Kasumi-1 (cell line): ENCODE data around the gene TRPV3.

Experiments used
- DNase-seq, 2 experiments: peaks; one replicate each; lab custom pipeline; 2025; lab: John Stamatoyannopoulos, UW

Gene TRPV3

DNA sequence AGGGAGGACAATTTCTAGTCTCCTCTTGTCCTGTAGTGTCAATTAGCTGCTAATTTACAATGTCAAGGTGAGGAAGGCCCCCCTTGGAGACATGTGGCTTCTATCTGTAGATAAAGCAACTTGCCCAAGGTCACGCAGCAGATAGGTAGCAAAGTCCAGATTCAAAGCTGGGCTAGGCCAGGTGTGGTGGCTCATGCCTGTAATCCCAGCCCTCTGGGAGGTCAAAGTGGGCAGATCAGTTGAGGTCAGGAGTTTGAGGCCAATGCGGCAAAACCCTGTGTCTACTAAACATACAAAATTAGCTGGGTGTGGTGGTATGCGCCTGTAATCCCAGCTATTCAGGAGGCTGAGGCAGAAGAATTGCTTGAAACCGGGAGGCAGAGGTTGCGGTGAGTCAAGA lies 11.1 kb downstream of the TRPV3 start:
- DNase-seq: no peak

DNA sequence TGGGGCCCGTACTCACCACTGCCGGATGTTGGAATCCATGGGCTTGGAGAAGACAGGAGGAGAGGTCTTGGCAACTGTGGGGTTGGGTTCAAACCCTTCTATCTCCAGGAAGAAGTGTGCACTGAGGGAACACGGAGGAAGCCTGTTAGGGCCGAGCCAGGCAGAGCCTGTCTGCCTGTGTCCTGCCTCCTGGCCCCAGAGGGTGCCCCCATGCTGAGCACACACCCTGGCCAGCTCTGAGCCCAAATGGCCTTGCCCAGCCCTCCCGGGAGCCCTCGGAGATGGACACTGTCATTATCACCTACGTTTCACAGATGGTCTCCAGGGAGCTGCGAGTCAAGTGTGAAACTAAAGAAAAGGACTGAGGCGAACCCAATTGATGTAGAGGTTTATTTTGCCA lies 12.5 kb downstream of the TRPV3 start:
- no peak for DNase-seq

DNA sequence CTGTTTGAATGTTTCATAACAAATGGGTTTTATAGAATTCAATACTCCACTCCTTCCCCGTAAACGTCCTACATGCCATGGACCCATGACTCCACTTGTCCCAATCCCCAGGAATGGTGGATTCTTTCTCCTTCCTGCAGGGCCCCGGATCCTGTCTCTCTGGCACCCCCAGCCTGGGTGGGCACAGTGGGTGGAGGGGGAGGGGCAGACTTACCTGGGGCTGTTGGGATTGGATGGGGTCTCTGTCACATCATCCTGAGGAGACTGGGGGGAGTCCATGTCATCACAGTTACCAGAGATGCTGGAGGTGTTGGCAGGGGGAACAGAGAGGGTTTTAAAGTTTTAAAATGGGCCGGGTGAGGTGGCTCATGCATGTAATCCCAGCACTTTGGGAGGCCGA lies 13.2 kb downstream of the TRPV3 start:
- no peak for DNase-seq

DNA sequence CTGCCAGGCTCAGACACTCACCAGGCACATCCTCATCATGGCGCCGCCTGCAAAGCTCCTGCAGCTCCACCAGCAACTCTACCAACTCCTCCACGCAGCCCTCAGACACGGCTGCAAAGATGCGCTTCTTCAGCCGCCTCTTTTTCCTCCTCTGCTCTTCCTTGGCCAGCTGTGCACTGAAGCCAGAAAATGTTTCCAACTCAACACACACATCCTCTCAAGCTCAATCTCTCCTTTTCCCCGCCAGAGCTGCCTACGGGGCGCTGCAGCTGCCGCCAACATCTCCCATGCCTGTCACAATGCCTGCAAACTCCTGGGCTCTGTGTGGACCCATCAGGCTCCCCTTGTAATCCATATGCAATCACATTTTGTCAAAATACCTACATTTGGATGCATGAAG lies 14.2 kb downstream of the TRPV3 start:
- DNase-seq: no peak

DNA sequence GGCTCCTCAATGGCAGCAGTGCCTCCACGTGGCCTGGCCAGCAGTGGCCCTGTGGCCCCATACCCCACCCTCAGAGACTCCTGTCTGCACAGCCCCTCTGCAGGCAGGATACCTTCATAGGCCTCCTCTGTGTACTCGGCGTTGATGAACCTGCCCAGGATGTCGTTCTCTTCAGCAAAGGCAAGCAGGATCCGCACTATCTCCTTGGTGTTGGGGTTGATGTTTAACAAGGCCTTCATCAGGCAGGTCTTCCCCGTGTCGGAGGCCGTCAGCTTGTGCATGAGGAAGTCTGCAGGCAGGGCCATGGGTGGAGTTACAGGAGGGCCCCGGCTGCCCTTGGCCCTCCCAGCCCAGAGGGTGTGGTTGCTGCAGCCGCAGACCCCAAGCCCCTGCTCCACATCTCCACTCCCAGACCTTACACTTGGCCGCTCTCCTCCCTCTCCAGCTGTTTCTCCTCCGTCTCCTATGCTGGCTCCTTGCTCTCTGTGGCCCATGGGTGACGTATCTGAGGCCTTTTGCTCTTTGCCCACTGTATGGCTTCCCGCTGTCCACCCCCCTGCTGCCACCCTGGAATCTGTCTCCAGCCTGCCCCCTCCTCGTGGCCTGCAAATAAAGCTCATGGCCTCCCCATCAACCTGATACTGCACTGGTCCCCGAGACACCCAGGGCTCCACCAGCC lies 15.1 kb downstream of the TRPV3 start:
- DNase-seq: no peak

DNA sequence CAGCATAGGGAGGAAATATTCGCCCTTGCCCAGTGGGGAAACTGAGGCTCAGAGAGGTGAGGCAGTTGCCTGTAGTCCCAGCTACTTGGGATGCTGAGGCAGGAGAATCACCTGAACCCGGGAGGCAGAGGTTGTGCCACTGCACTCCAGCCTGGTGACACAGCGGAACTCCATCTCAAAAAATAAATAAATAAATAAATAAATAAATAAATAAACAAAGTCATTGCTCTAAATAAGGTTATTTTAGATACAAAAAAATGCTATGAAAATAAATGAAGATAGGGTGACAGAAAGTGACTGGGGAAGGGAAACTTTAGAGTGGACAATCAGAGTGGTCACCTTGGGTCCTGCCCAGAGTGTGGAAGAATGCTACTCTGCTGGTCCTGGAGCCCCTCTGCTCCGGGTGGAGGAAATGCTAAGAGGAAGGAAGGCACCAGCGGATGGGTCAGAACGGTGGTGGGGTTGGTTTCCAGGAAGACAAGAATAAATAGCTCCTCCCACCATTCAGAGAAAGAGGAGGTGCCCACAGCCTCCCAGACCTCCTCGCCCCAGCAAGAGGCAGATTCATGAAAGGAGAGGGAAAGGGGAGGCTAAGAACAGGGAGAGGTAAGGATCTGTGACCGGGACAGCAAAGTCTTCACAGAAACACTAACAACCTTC lies 17.6 kb downstream of the TRPV3 start:
- DNase-seq: no peak

DNA sequence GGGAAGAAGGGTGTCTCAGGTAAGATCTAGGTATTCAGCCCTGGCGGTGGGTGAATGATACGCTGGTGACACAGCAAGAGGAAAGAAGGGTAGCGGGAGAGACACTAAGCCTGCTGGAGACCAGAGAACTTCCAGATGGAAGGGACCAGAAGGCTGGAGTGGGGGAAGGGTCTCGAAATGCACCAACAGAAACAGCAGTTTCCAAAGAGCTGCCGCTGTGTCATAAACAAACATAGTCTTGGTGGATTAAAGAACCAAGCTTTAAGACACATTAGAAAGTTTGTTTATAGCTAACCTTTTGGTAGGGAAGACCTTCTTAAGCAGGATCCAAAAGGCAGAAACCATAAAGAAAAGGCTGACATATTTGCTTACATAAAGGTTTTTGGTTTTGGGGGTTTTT lies 20.9 kb downstream of the TRPV3 start:
- no peak for DNase-seq

DNA sequence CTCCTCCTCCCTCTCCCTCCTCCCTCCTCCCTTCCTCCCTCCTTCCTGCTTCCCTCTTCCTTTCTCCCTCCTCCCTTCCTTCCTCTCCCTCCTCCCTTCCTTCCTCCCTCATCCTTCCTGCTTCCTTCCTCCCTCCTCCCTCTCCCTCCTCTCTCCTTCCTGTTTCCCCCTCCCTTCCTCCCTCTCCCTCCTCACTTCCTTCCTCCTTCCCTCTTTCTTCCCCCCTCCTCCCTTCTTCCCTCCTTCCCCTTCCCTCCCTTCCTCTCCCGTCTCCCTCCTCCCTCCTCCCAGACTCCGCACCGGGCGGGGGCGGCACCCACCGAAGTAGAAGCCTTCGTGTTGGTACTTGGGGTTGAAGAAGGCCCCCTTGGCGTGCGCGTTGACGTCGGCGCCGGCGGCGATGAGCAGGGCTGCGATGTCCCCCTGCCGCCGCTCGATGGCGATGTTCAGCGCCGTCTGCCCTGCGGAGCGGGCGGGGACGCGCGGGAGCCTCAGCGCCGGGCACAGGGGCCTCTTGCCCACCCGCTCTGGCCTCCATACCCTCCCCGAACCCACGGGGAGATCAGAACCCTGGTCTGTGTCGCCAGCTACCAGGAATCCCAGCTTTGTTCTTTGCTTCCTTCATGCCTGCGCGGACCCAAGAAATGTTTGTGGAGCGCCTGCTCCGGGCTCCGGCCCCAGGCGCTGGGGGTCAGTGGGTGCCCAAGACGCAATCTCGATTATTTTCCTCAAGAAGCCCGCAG lies 22.2 kb downstream of the TRPV3 start:
- peak; percentile 51 to 52 for DNase-seq

DNA sequence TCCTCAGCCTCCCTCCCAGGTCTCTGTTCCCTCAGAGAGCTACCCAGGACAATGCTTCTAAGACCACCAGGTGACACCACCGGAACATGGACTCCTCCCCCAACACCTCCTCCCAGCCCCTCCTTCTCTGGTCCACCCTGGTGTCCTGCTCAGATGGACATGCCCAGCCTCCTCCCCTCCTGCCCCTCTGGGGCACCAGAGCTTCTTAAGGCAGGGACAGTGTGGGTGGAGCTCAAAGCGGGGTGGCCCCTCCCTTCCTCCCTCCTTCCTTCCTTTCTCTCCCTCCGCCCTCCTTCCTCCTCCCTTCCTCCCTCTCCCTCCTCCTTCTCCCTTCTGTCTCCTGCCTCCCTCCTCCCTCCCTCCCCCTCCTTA lies 22.7 kb downstream of the TRPV3 start:
- peak in 1 of 2 experiments; percentile 0 for DNase-seq

DNA sequence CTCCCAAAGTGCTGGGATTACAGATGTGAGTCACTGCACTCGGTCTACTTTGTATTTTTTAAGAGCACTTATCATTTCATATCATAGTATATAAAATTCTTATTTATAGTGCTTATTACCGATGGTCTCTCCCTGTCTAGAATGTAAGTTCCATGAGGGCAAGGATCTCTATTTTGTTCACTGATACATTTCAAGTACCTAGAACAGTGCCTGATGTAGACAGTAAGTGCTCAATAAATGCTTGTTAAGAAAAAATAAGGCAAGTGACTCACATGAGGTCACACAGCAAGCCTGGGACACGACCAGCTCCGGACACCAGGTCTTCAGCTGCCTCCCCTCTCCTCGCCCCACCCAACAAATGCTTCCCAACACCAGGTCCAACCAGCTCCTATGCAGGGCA lies 23.9 kb downstream of the TRPV3 start:
- no peak for DNase-seq

DNA sequence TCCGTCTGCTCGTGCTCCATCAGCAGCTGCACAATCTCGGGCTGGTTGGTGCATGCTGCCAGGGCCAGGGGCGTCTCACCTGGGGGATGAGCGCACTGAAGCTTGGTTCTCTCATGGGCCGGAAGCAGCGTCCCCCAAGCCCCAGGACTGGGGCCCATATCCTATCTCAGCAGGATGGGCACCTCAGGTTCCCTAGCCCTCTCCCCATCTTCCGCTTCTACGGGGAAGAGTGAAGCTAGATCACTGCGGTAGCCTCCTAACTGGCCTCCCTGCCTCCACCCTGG lies 24.8 kb downstream of the TRPV3 start:
- DNase-seq: no peak

DNA sequence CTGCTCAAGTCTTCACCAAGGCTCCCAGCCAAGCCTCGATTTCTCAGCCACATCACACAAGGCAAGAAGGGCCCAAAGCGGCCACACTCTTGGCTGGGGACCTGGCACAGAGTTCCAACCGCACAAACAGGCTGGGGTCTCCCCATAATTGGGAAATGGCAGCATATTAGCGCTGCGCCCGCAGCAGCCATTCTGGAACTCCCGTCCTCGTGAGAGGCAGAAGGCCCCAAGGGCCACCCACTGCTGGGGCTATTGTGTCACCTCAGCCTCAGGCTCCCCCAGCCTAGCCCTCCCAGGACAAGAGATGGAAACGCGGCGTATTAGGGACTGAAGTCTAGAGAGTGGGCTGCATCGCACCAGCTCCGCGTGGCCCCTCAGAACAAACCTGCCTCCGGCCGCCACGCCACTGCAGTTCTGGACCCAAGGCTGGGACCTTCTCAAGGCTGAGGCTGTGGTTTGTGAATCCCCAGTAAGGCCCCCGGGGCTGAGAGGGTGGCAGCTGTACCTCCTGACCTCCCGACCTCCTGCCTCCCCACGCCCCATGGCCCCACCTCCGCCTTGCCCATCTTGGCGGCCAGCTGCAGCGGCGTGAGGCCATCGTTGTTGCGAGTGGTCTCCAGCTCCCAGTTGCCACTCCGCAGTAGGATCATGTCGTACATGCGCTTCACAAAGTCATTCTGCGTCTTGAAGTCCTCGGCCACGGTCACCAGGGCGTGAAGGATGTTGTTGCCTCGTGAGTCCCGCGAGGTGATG lies 25.3 kb downstream of the TRPV3 start:
- DNase-seq: no peak

DNA sequence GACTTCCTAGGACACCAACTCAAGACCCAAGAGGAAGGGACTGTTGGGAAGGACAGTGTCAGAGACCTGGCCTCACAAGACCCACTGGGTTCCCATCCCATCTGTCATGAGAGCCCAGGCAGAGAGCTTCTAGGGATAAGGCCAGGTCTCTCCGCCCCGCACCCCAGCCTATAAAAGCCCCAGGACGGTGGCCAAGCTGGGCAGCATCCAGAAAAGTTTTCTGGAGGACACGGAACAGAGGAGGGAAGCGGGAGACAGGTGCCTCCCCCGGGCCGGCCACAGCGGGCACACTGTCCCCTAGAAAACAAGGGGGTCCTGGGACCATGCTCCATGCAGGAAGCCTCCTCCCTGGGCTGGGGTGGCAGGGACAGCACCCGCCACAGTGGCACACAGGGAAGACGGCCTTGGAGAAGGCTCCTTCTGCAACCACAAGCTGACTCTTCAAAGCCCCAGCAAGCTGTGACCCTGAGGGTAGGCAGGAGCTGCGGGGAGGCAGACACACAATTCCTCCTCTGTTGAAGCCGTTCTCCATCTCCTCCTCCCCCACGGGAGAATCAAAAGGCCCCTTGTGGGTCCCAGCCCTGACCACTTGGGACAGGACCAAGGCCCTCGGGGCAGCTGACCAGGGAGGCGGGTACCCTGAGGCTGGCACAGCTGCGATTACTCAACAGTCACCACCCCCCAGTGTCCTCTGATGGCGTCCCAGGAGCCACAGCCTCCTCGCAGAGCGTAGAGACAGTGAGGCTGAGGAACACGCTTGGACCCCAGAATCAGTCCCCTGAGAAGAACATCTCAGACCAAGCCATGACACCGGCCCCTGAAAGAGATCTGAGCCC lies 26.1 kb downstream of the TRPV3 start:
- no peak for DNase-seq

DNA sequence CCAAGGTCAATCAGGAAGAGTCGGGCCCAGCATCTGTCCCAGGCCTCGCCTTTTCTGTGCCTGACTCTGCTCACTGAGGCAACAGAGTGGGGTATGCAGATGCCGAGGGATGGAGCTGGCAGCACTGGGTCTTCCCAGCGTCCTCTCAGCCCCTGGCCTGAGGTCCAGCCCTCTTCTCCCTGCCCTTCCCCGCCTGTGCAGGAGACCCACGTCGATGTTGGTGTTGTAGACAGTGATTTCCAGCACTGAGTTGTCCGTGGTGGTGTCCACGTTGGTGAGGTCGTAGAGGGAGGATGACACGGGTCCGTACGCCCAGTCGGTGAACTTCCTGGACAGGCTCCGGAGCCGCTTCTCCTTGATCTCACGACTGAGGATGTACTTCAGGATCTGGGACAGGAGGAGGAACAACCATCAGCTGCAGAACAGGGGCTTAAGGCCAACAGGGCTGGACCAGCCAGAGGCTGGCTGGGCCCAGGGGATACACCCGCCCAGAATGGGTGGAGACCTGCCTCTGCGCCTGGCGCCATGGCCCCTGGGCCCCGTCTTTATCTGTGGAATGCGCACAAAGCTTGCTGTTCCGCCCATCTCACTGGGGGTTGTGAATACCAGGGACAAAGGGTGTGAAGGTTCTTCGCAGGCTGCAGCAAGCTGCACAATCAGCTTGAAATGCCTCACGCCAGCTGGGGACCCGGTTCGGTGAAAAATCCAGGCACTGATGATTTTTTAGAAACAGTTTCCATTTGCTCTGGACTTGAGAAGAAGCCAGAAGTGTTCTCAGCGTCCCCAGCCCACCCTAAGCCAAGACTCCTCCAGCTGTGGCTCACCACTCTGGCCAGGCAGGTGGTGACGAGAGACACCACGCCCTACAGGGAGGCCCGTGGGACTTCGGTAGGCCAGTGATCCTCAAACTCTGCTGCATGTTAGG lies 27.5 kb downstream of the TRPV3 start:
- DNase-seq: no peak

DNA sequence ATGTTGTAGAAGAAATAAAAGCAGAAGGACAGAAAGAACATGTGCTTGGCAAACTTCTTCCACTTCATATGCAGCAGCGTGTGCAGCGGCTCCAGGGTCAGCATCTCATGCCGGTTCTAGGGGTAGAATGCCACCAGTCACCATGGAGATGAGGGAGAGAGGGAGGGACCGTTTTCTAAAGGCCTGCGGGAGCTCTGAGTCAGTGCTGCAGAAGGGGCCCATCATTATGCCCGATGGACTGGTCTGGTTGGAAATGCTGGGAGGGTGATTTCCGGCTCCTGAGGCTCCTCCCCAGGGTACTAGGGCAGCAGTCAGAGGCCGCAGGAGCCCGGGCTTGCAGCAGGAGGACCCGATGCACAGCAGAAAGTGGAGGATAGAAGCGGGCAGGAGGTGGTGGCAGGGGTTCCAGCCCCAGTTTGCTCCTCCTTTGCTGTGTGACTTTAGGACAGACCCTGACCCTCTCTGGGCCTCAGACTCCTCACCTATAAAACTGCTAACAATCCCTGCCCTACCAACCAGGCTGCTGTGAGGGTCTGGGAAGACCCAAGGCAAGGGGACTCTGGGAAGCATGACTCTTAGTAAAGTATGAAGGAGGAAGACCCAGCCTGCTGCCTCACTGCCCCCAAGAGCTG lies 28.6 kb downstream of the TRPV3 start:
- no peak for DNase-seq

DNA sequence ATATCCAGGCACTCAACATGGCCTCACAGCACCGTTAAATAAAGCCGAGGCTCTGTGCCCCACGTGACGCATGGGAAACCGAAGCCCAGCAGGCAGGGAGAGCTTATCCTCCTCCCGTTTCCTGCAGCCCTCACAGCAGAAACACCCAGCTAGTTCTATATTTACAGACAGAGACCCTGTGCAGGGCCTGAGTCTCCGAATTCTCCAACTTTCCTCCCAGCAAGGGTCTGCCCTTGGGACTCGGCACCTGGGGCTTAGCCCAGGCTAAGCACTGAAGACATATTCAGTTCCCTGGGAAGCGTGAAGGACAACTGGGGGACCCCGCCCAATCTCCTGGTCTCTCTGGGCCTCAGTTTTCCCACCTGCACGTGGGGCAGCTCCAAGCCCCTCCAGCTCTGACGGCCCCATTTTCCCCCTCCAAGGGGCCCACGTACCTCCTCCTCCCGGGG lies 29.2 kb downstream of the TRPV3 start:
- DNase-seq: peak in 1 of 2 experiments; percentile 0

DNA sequence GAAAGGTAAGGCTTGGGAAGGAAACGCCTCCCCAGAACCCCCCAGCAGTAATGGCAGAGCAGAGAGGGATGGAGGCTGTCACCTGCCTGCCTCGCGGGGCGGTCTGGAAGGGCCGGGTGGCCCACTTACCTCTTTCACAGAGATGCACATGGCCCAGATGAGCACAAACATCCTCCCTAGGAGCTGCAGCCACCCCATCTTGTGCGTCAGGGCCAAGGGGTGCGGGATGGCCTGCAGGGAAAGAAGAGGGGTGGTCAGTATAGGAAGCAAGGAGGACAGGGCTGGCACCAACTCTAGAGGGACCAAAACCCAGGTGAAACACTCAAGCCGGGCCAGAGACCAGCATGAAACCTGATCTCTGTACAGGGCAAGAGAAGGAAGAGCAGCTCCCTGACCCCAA lies 29.7 kb downstream of the TRPV3 start:
- no peak for DNase-seq

DNA sequence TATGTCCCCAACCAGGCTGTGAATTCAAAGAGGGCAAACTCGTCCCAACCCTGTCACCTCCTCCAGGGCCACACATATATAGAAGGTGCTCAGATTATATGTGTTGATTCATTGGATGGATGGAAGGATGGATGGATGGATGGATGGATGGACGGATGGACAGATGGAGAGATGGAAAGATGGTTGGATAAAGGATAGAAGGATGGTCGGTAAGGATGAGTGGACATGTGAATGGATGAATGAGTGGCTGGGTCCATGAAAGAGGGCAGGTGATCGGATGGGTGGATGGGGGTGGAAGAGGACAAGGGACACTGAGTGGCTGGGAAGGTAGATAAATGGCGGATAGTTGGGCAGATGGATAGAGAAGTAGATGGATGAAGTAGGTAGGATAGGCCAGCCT lies 30.1 kb downstream of the TRPV3 start:
- DNase-seq: no peak

DNA sequence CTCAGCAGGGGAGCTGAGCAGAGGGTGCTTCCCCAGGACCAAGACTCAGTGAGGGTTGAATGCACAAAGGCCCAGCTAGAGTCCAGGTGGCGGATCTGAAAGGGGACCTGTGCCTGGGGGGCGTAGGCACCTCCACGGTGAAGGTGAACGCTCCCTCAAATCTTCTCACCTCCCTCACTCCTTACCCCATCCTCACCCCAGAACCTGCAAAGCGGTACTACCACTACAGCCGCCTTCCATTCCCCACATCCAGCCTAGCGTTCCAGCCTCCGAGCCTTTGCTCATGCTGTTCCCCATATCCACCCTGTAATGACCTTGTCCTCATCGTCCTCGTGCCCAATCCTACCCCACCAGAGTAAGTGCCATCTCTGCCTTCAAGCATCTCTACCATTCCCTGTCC lies 30.6 kb downstream of the TRPV3 start:
- no peak for DNase-seq

DNA sequence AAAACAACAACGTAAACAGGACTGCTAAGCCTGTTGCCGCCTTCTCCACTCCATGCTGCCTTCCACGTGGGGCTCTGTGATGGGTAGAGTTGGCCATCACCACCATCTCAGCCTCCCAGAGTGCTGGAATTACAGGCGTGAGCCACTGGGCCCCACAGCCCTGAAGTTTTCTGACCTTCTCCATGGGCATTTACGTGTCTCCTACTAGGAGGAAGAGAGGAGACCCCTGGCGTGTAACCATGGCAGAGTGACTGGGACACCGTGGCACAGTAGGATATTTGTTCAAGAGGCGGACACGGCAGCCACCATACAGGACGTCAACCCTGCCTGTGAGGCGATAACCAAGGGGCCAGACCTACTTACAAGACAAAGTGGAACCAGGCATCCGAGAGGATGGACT lies 31.1 kb downstream of the TRPV3 start:
- no peak for DNase-seq
